HG03571 (cell line): ENCODE data around the gene ATP8B4.

Experiments
- ATAC-seq: cut with Tn5 transposase; IDR thresholded peaks from one replicate; pipeline ENCODE4 v1.9.1; 2021; ENCODE audit not compliant: unreplicated experiment

ATP8B4 gene

GRCh38 chr15:50066666-50067065 lies 52.4 kb downstream of the ATP8B4 start:
- no peak for ATAC-seq

DNA sequence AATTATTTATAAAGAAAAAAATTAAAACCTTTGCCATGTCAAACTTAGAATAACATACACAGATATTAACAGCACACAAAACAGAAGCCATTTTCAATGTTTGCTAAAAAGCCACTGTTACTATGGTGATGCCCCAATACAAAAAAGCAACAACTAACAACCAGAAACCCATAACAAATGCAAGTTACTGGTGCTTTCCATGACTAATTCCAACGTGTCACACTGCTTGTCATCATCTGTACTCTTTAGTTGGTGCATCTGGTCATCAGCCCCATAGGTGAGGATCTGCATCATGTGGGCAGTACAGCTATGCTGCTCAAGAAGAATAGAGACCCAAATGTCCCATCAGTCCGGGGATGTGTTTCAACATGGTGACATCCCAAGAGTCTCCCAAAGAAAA lies 52.8 kb downstream of the ATP8B4 start:
- no peak for ATAC-seq

- ATAC-seq = no peak
Measured at GRCh38 chr15:50065279-50065678, 53.8 kb downstream of the ATP8B4 start.

- ATAC-seq = no peak
Measured at GRCh38 chr15:50064673-50065072, 54.4 kb downstream of the ATP8B4 start.

DNA sequence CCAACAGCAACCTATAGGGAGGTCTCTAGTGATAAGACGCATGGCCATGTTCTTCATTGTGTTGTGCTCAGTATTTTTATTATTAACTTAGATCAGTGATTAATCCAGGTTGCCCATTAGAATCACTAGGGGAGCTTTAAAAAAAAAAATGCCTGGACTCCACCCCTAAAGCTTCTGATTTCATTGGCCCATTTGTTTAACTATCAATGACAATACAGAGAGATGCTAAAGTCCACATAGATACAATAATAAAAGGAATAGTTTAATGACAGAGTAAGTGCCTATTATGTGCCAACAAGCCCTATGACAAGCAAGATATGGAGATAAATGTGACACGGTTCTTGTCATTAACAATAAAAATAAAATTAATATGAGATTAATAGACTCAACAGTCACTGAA lies 55.8 kb downstream of the ATP8B4 start:
- ATAC-seq = no peak

GRCh38 chr15:50061503-50061902 lies 57.5 kb downstream of the ATP8B4 start:
- ATAC-seq = no peak

- no peak for ATAC-seq
Measured at GRCh38 chr15:50059883-50060282, 59.1 kb downstream of the ATP8B4 start.

GRCh38 chr15:50059203-50059772 lies 59.7 kb downstream of the ATP8B4 start:
- no peak for ATAC-seq

- ATAC-seq = no peak
Measured at GRCh38 chr15:50057905-50058639, 61.0 kb downstream of the ATP8B4 start.

DNA sequence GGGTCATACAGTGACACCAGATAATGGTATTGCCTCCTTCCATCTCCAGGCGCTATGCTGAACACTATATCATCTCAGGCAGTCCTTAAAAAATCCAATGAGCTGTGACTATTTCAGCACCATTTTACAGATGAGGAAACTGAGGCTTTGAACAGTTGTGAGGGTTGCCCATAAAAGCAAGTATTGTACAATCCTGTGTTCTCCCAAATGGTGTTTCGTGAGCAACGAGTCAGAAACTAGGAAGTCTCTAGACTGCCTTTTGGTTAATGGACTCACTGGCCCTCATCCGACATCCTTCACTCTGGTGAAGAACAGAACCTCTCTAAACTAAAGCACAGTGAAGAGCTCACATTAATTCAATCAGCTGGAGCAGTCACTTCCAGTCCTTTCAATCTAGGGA lies 61.8 kb downstream of the ATP8B4 start:
- no peak for ATAC-seq

DNA sequence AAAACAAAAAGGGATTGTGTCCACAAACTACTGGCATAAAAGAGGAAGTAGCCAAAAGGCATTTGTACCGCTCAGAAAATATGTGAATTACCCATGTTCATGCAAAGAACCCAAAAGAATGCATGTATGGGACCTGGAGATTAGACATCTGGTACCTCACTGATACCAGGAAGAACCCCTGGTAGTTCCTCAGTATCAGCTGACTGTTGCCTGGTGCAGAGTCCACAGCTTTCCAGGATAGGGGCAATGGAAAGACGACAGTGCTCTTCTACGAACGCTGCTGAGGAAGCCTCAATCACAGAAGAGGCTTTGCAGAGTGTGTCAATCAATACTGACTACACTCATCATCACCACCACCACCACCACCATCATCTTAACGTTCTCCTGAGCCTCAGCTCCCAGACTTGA lies 63.3 kb downstream of the ATP8B4 start:
- no peak for ATAC-seq

DNA sequence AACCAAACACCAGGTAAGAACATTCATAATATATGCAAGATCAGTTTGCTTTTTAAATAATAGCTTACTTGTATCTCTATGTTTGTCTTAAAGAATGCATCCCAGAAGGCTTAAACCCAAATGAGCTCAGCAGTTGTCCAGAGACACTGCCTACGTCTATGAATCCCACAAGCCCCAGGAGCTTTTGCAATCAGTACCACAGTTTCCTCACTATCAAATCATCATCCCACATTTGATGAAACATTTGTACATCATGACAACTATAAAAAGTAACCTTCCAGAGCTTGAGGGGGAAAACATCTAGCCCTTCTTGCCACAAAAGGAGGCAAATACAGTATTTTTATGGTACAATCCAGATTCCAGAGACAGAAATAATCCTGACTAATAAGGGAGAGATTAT lies 63.7 kb downstream of the ATP8B4 start:
- no peak for ATAC-seq

GRCh38 chr15:50053055-50053856 lies 65.8 kb downstream of the ATP8B4 start:
- ATAC-seq = no peak

DNA sequence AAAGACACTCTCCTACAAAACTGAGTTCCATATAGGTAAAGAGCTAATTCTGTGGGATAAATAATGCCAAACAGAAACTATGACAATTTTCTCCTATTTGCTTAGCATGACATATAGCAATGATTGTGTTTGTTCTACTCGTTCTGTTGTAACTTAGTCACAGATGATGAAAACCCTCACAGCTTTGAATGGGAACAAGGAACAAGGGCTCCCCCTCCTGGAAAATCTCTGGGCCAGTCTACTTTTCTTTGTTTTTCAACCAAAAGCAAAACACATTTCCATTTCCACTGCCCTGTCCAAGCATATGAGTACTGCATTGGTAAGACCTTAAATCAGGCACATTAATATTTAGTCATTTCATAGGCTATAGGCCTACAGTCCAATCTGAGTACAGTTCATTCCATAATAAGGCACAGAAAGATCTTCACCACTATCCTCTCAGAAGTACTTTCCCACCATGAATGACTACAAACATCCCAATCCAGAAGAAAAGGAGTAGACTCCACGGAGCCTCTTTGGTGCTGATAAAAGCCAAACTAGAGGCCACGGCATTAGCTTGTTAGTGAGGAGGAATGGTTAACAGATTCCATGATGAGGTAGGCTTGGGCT lies 67.1 kb downstream of the ATP8B4 start:
- no peak for ATAC-seq

- no peak for ATAC-seq
Measured at GRCh38 chr15:50050986-50051743, 67.9 kb downstream of the ATP8B4 start.

DNA sequence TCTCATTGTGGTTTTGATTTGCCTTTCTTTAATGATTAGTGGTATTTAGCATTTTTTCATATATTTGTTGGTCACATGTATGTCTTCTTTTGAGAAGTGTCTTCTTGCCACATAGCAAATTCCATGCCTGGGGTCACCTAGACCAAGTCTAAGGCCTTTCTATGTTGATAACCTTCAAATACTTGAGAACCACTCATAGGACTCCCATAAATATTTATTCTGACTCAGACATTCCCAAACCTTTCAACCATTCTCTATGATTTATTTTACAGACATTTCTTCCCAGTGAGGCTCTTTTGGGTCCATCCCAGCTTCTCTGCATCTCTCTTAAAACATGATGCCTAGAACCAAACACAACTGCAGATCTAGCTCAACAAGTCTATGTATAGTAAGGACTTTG lies 69.2 kb downstream of the ATP8B4 start:
- ATAC-seq = no peak

DNA sequence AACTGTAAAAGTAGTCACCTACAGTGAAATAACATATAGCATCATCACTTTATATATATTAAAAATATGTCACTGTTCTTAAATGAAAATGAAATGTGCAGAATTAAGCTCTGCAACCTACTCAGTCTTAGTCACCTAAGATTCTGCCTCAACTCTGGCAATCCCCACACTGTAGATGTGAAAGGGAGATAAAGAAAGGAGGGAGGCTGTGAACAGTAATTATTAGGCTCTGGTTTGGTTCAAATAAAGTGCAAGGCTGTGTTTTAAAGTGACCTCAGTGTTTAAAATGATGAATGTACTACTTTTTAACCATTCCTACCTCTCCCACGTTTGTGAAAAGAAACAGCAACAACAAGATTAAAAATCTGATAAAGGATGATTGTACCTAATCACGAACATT lies 72.2 kb downstream of the ATP8B4 start:
- ATAC-seq = no peak

DNA sequence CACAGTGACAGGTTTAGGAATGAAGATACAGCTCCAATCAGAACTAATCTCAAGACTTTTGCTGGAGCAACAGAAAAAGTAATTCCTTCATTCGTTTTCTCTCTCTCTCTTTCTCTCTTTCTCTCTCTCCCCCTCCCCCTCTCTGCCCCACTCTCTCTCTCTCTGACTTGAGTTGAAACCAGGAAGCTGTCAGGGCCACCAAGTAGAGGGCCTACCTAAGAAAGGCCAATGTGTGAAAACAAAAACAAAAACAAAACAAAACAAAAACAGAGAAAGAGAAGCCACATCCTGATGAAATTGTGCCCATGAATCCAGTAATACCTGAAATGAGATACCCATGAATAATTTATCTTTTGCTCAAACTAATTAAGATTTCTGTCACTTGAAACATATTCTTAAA lies 72.9 kb downstream of the ATP8B4 start:
- no peak for ATAC-seq

GRCh38 chr15:50044904-50045303 lies 74.1 kb downstream of the ATP8B4 start:
- no peak for ATAC-seq

GRCh38 chr15:50044406-50044805 lies 74.6 kb downstream of the ATP8B4 start:
- ATAC-seq = no peak

DNA sequence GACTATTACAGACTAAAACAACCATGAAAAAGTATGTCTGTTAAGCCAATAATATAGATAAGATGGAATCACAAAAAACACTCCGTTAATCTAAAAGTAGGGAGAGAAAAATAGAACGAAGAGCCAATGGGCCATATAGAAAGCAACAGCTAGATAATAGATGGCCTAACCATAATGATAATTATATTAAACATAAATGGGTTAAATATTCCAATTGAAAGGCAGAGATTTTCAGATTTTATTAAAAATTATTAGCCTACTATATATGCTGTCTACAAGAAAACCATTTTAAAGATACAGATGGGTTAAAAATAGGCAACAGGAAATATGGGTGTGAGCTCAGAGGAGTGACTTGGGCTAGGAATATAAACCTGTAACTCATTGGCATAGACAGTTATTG lies 76.3 kb downstream of the ATP8B4 start:
- no peak for ATAC-seq
